Breast epithelium (tissue), 3 donors: ENCODE measurements around the gene VIM.

Experiments used
- CTCF ChIP-seq, 3 donors: fragments of 450-650 bp; IDR thresholded peaks; one replicate each; pipeline ENCODE4 v1.5.1; 2016 to 2017; ENCODE audit warnings: antibody characterized with exemption in 3 of 3, mild to moderate bottlenecking in 3 of 3, moderate library complexity in 3 of 3
- POLR2A ChIP-seq: fragments of 450-650 bp; IDR thresholded peaks from one replicate; pipeline ENCODE4 v1.6.1; 2016; ENCODE audit warnings: antibody characterized with exemption, mild to moderate bottlenecking, moderate library complexity

- TF ChIP-seq CTCF (IDR thresholded peaks at IDR 0.05) (no peak), POLR2A (no peak)
Measured at GRCh38 chr10:17217631-17218232, 10.3 kb upstream of the VIM start.
